Astrocyte (in vitro differentiated cells and primary cell): Measurements from ENCODE around the gene HEY2. TPM values are rescaled to one million over a fixed set of nuclear protein-coding genes. Genes with fewer than 3 reads are reported as not detected.

Source experiments
- DNase-seq: peaks from one replicate; pipeline ENCODE4 v3.0.0-alpha.2; 2010; ENCODE audit warnings: low read depth
- FAIRE-seq: peaks from 2 replicates; lab custom pipeline; 2011; peaks lifted over from hg19 to GRCh38; lab: Jason Lieb, UNC
- H2AFZ ChIP-seq: 2 replicates; pipeline ENCODE4 v1.6.0; 2012; ENCODE audit warnings: low read depth, low read length, inconsistent platforms
- H3K27ac ChIP-seq: 2 replicates; pipeline ENCODE4 v1.5.1; 2011; ENCODE audit warnings: low read depth, low read length, inconsistent platforms
- H3K27me3 ChIP-seq: 2 replicates; pipeline ENCODE4 v1.6.0; 2011; ENCODE audit warnings: low read length, inconsistent platforms; ENCODE audit not compliant: insufficient read depth
- H3K36me3 ChIP-seq: 2 replicates; pipeline ENCODE4 v1.5.1; 2011; ENCODE audit warnings: low read length, inconsistent platforms; ENCODE audit not compliant: insufficient read depth
- H3K4me1 ChIP-seq: 2 replicates; pipeline ENCODE4 v1.5.1; 2011; ENCODE audit warnings: low read length, inconsistent platforms; ENCODE audit not compliant: insufficient read depth
- H3K4me2 ChIP-seq: 2 replicates; pipeline ENCODE4 v1.6.0; 2012; ENCODE audit warnings: low read length, inconsistent platforms
- H3K4me3 ChIP-seq: 2 replicates; pipeline ENCODE4 v1.5.1; 2011; ENCODE audit warnings: low read depth, mild to moderate bottlenecking, low read length, inconsistent platforms; ENCODE audit not compliant: insufficient read depth
- H3K79me2 ChIP-seq: 2 replicates; pipeline ENCODE4 v1.6.0; 2012; ENCODE audit warnings: mild to moderate bottlenecking, low read length, inconsistent platforms; ENCODE audit not compliant: insufficient read depth
- H3K9ac ChIP-seq: 2 replicates; pipeline ENCODE4 v1.6.0; 2012; ENCODE audit warnings: mild to moderate bottlenecking, low read length, inconsistent platforms
- H3K9me3 ChIP-seq: 2 replicates; pipeline ENCODE4 v1.5.1; 2012; ENCODE audit warnings: low read depth, mild to moderate bottlenecking, low read length, inconsistent platforms; ENCODE audit not compliant: insufficient read depth
- H4K20me1 ChIP-seq: 2 replicates; pipeline ENCODE4 v1.6.0; 2012; ENCODE audit warnings: low read length, inconsistent platforms; ENCODE audit not compliant: insufficient read depth
- H3K27ac Mint-ChIP-seq: one replicate; pipeline ENCODE4 v1.8.0; 2021; ENCODE audit warnings: mild to moderate bottlenecking, mixed read lengths; ENCODE audit not compliant: unreplicated experiment
- H3K27me3 Mint-ChIP-seq: one replicate; pipeline ENCODE4 v1.8.0; 2021; ENCODE audit warnings: low read depth, mixed read lengths; ENCODE audit not compliant: unreplicated experiment
- H3K36me3 Mint-ChIP-seq: one replicate; pipeline ENCODE4 v1.8.0; 2021; ENCODE audit warnings: low read depth, mixed read lengths; ENCODE audit not compliant: unreplicated experiment
- H3K4me1 Mint-ChIP-seq: one replicate; pipeline ENCODE4 v1.8.0; 2021; ENCODE audit warnings: low read depth, mixed read lengths; ENCODE audit not compliant: unreplicated experiment
- H3K4me3 Mint-ChIP-seq: one replicate; pipeline ENCODE4 v1.8.0; 2021; ENCODE audit warnings: mild to moderate bottlenecking, moderate library complexity, mixed read lengths; ENCODE audit not compliant: unreplicated experiment
- H3K9me3 Mint-ChIP-seq: one replicate; pipeline ENCODE4 v1.8.0; 2021; ENCODE audit warnings: mild to moderate bottlenecking, mixed read lengths; ENCODE audit not compliant: unreplicated experiment
- EZH2 ChIP-seq: IDR thresholded peaks from 2 replicates; pipeline ENCODE4 v1.6.1; 2012; ENCODE audit warnings: mild to moderate bottlenecking, low read length, inconsistent platforms; ENCODE audit not compliant: insufficient read depth
- total RNA-seq: library from RNA; stranded (reverse); gene quantifications from 2 replicates; pipeline ENCODE4 v1.2.1, GENCODE V29; 2021
- TF ChIP-seq, protein P1 (sequence below): IDR thresholded peaks from 2 replicates; pipeline ENCODE4 v1.5.1; 2011; ENCODE audit warnings: low read depth, mild to moderate bottlenecking, inconsistent platforms, low read length, moderate library complexity; ENCODE audit not compliant: insufficient read depth

Gene HEY2
- total RNA-seq, 1 donor from 2014 or later: 1.0 TPM

DNA sequence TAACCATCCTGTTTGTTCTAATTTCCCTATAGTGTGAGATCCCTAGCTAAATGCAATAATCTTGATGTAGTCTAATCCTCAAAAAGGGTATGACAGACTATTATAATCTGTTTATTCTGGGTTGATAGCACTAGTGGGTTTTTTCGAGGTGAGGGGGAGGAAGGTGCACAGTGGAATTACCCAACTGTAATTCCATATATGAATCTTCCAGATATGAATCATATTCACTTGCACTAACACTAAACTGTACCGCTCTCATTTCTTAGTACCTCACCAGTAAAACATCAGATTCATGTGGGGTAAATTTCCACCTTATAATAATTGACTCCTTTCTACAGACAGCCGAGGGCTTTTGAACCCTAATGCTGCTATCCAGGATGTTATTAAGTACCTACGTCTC is 57.9 kb downstream of the HEY2 start:
- H3K4me3 ChIP-seq: no peak overlapping the region
- H3K27ac Mint-ChIP-seq: no peak overlapping the region
- no peaks in the 10 kb centered on the region for H3K9me3 ChIP-seq
- peaks cover 28% of the 10 kb centered on the region for H3K4me1 Mint-ChIP-seq
- H3K9ac ChIP-seq: no peak overlapping the region
- no peaks in the 10 kb centered on the region for H3K36me3 ChIP-seq
- no peaks in the 10 kb centered on the region for H3K27me3 ChIP-seq
- no peaks in the 10 kb centered on the region for H3K9me3 Mint-ChIP-seq
- H3K4me1 ChIP-seq: peaks cover 22% of the 10 kb centered on the region
- no peak overlapping the region for H3K27ac ChIP-seq
- peaks cover 3% of the 10 kb centered on the region for H3K36me3 Mint-ChIP-seq
- TF ChIP-seq, protein P1, sequence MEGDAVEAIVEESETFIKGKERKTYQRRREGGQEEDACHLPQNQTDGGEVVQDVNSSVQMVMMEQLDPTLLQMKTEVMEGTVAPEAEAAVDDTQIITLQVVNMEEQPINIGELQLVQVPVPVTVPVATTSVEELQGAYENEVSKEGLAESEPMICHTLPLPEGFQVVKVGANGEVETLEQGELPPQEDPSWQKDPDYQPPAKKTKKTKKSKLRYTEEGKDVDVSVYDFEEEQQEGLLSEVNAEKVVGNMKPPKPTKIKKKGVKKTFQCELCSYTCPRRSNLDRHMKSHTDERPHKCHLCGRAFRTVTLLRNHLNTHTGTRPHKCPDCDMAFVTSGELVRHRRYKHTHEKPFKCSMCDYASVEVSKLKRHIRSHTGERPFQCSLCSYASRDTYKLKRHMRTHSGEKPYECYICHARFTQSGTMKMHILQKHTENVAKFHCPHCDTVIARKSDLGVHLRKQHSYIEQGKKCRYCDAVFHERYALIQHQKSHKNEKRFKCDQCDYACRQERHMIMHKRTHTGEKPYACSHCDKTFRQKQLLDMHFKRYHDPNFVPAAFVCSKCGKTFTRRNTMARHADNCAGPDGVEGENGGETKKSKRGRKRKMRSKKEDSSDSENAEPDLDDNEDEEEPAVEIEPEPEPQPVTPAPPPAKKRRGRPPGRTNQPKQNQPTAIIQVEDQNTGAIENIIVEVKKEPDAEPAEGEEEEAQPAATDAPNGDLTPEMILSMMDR: no peak
- TF ChIP-seq EZH2: no peak
- no peak overlapping the region for H2AFZ ChIP-seq
- DNase-seq (no peak), FAIRE-seq (no peak)
- no peak overlapping the region for H3K4me2 ChIP-seq
- H3K79me2 ChIP-seq: peaks cover 16% of the 10 kb centered on the region
- no peaks in the 10 kb centered on the region for H3K27me3 Mint-ChIP-seq
- H4K20me1 ChIP-seq: peaks cover 3% of the 10 kb centered on the region
- no peak overlapping the region for H3K4me3 Mint-ChIP-seq

DNA sequence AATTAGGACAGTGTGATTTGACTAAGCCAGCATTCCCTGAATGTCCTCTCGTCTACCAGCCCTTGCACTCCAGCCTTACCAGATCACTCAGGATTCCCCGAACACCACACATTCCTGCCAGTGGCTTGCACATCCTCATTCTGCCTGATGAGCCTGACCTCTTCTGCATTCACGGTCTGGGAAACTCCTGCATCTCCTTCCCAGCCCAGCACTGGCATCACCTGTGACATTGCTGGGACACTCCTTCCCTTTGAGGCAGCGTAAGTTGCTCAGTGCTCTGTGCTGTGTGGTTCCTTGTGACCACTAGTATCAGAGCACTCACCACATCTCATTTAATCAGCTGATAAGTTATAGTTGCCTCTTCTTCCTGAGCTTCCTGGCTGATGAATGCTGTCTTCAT is 58.6 kb downstream of the HEY2 start:
- Mint-ChIP-seq H3K27ac (peak overlapping the region; percentile 3), H3K9me3 (no peaks in the 10 kb centered on the region), H3K4me1 (peaks cover 31% of the 10 kb centered on the region), H3K27me3 (no peaks in the 10 kb centered on the region), H3K4me3 (peak overlapping the region; percentile 37), H3K36me3 (peaks cover 3% of the 10 kb centered on the region)
- Histone ChIP-seq H3K4me1 (peaks cover 24% of the 10 kb centered on the region), H3K27ac (no peak overlapping the region), H2AFZ (no peak overlapping the region), H3K4me2 (no peak overlapping the region), H3K4me3 (no peak overlapping the region), H3K9me3 (no peaks in the 10 kb centered on the region), H3K27me3 (no peaks in the 10 kb centered on the region), H3K9ac (no peak overlapping the region), H3K36me3 (no peaks in the 10 kb centered on the region), H4K20me1 (peaks cover 3% of the 10 kb centered on the region), H3K79me2 (peaks cover 13% of the 10 kb centered on the region)
- TF ChIP-seq, protein P1: no peak
- TF ChIP-seq EZH2: no peak
- DNase-seq: no peak
- FAIRE-seq: no peak

DNA sequence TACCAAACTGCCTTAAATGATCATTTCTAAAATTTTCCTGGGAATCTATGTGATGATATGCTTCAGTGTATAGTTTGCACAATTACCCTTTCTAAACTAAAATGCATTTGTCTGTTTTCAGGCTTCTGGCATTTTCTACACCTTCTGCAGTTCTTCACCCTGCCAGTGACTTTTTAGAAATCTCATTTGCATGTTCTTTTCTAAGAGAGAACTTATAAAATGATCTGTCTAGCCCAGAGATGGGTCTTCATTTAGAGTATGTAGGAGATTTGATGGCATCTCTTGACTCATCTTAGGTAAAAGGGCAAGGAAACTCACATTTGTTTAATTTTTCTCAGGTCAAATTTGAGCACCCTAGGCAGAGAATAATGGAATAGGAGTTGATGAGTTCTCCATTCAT is 59.2 kb downstream of the HEY2 start:
- H3K79me2 ChIP-seq: peaks cover 13% of the 10 kb centered on the region
- Mint-ChIP-seq H3K4me1 (peaks cover 31% of the 10 kb centered on the region), H3K36me3 (peaks cover 3% of the 10 kb centered on the region), H3K27me3 (no peaks in the 10 kb centered on the region), H3K4me3 (no peak overlapping the region), H3K9me3 (no peaks in the 10 kb centered on the region), H3K27ac (no peak overlapping the region)
- no peaks in the 10 kb centered on the region for H3K9me3 ChIP-seq
- H3K4me3 ChIP-seq: no peak overlapping the region
- H4K20me1 ChIP-seq: peaks cover 3% of the 10 kb centered on the region
- DNase-seq: no peak
- H3K4me2 ChIP-seq: no peak overlapping the region
- no peak for FAIRE-seq
- TF ChIP-seq EZH2: no peak
- TF ChIP-seq, protein P1: no peak
- H3K4me1 ChIP-seq: peaks cover 21% of the 10 kb centered on the region
- no peaks in the 10 kb centered on the region for H3K36me3 ChIP-seq
- H3K9ac ChIP-seq: no peak overlapping the region
- no peak overlapping the region for H2AFZ ChIP-seq
- H3K27ac ChIP-seq: no peak overlapping the region
- no peaks in the 10 kb centered on the region for H3K27me3 ChIP-seq
